ENCODE measurements around the gene ABAT.

- no peak for TF ChIP-seq CTCF (IDR thresholded peaks at IDR 0.05; ENCODE audit: poor library complexity)
- no peak for TF ChIP-seq EZH2 (IDR thresholded peaks at IDR 0.05; ENCODE audit: borderline replicate concordance)
These were observed 86.7 kb downstream of the ABAT start for GRCh38 chr16:8761078-8761477.
